SK-N-SH (cell line): ENCODE data around the gene SV2C.

ENCODE experiments used
- POLR2AphosphoS5 ChIP-seq: IDR thresholded peaks from 2 replicates; pipeline ENCODE4 v1.6.1; 2012; ENCODE audit warnings: low read depth, low read length
- RCOR1 ChIP-seq: fragments of 150-350 bp; IDR thresholded peaks from 2 replicates; pipeline ENCODE4 v1.6.1; 2017; ENCODE audit warnings: antibody characterized with exemption, low read length
- RXRA ChIP-seq: IDR thresholded peaks from 2 replicates; pipeline ENCODE4 v1.4.0; 2012; ENCODE audit warnings: low read depth, mild to moderate bottlenecking, borderline replicate concordance
- SMC3 ChIP-seq: IDR thresholded peaks from 2 replicates; pipeline ENCODE4 v1.6.1; 2012; ENCODE audit warnings: low read depth, low read length, improper control_type of control experiment
- YY1 ChIP-seq: IDR thresholded peaks from 2 replicates; pipeline ENCODE4 v1.4.0; 2012; ENCODE audit warnings: low read depth, mild to moderate bottlenecking
- TF ChIP-seq, protein P1 (sequence below): fragments of 200-600 bp; sonication (generic); IDR thresholded peaks from 2 replicates; pipeline ENCODE4 v1.6.1; 2017; ENCODE audit warnings: antibody characterized with exemption, mild to moderate bottlenecking, moderate library complexity
- TF ChIP-seq, protein P2 (sequence below): IDR thresholded peaks from 2 replicates; pipeline ENCODE4; 2012

DNA sequence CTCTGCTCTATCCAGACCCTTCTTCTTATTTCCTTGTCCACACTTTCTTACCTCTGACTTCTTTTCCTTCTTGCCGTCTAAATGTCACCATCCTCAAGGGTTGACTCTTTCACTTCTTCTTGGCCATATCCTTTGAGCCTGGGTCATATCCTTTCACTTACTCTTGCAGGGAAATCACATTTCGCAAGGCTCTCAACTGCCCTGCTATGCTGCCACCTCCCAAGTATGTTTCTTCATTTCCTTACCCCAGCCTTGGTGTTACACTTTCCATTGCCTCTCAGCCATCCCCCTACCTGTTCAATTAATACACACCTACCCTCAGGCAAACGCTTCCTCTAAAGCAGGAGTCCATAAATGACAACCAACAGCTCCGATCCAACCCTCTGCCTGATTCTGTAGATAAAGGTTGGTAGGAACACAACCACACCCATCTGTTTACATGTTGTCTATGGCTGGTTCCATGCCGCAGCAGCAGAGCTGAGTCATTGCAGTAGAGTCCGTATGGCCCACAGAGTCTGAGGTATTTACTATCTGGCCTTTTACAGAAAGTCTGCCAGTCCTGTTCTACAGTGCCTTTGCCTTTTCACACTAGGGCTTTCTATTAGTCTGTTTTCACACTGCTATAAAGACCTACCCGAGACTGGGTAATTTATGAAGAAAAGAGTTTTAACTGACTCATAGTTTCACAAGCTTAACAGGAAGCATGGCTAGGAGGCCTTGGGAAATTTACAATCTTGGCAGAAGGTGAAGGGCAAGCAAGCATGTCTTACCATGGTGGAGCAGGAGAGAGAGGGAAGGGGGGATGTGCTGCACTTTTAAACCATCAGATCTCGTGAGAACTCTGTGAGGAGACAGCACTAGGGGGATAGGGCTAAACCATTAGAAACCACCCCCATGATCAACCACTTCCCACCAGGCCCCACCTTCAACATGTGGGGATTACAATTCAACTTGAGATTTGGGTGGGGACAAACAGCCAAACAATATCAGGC is 97.9 kb downstream of the SV2C start:
- TF ChIP-seq RCOR1 = no peak
- TF ChIP-seq, protein P1, sequence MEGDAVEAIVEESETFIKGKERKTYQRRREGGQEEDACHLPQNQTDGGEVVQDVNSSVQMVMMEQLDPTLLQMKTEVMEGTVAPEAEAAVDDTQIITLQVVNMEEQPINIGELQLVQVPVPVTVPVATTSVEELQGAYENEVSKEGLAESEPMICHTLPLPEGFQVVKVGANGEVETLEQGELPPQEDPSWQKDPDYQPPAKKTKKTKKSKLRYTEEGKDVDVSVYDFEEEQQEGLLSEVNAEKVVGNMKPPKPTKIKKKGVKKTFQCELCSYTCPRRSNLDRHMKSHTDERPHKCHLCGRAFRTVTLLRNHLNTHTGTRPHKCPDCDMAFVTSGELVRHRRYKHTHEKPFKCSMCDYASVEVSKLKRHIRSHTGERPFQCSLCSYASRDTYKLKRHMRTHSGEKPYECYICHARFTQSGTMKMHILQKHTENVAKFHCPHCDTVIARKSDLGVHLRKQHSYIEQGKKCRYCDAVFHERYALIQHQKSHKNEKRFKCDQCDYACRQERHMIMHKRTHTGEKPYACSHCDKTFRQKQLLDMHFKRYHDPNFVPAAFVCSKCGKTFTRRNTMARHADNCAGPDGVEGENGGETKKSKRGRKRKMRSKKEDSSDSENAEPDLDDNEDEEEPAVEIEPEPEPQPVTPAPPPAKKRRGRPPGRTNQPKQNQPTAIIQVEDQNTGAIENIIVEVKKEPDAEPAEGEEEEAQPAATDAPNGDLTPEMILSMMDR = no peak
- no peak for TF ChIP-seq RXRA
- TF ChIP-seq, protein P2, sequence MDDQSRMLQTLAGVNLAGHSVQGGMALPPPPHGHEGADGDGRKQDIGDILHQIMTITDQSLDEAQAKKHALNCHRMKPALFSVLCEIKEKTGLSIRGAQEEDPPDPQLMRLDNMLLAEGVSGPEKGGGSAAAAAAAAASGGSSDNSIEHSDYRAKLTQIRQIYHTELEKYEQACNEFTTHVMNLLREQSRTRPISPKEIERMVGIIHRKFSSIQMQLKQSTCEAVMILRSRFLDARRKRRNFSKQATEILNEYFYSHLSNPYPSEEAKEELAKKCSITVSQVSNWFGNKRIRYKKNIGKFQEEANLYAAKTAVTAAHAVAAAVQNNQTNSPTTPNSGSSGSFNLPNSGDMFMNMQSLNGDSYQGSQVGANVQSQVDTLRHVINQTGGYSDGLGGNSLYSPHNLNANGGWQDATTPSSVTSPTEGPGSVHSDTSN = no peak
- no peak for TF ChIP-seq YY1
- no peak for TF ChIP-seq POLR2AphosphoS5
- TF ChIP-seq SMC3 = no peak
